8988T (cell line): ENCODE measurements around the gene SPRED3.
"Not testable (repeated sequence)": the region's sequence is repeated elsewhere in the genome, so short reads cannot be mapped to it uniquely, and the experiment has no call there.

Experiments used
- DNase-seq: peaks from one replicate; pipeline ENCODE4 v3.0.0; 2011

Gene SPRED3

DNA sequence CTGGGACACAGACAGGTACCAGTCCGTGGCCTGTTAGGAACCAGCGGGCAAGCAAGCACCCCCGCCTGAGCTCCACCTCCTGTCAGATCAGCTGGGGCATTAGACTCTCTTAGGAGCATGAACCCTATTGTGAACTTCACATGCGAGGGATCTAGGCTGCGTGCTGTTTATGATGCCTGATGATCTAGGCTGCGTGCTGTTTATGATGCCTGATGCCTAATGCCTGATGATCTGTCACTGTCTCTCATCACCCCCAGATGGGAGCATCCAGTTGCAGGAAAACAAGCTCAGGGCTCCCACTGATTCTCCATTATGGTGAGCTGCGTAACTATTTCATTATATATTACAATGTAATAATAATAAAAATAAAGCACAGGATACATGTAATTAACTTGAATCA lies 33.9 kb downstream of the SPRED3 start:
- no peak for DNase-seq

DNA sequence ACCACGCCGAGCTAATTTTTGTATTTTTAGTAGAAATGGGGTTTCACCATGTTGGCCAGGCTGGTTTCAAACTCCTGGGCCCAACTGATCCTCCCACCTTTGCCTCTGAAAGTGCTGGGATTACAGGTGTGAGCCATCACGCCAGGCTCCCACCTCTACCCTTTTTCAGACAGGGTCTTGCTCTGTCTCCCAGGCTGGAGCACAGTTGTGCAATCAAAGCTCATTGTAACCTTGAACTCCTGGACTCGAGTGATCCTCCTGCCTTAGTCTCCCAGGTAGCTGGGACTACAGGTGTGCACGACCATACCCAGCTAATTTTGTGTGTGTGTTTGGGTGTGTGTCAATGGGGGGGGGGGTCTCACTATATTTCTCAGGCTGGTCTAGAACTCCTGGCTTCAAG lies 35.8 kb downstream of the SPRED3 start:
- DNase-seq = no peak

DNA sequence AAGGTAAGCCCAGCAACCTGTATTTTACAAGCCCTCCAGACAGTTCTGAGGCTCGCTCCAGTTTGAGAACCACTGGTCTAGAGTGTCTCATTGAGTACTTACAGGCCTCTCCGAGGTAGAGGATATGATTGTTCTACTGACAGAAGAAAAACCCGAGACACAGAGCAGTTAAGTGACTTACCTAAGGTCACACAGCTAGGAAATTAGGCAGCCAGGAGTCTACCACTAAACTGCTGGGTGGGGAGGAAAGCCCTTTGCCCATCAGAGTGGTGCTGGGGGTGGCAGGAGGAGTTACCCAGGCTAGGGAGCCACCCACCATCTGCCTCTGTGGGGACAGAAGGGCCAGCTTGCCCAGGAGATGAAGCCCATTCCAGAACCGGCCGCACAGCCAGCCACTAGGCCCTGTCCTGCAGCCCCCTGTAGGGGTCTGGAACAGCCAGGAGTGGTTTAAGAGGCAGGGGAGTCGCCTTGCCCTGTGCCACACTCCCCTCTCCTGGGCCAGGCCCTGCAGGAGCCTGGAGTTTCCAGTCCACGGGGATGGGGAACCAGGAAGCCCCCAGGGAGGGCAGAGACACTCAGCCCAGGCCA lies 36.8 kb downstream of the SPRED3 start:
- no peak for DNase-seq

DNA sequence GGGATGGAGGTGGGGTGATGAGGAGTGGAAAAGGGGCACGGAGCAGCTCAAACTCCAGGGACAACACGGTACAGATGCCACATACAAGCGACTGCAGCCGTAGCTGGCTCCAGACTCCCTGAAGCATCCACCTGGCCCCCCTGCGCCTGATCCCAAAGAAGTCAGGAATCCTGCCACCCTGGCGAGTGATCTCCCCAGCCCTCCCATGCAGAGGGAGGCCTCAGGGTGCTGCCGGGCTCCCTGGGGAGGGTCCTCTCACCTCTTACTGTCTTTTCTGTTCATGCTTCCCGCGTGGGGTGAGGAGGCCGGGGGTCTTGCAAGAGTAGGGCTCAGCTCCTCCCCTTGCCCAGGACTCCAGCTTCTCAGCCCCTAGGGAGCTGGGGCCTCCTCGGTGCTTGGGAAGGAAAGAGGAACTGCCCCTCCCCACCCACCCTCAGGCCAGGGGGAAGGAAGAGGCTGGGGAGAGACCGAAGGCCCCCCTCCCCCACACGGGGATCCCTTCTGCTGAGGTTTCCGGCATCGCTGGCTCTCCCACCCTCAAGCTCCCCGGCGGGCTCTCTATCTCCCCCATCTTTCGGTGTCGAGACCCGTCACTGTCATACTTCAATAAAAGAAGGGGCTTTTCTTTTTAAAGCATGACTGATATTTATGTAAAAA lies 37.4 kb downstream of the SPRED3 start, which contains the start of gene RASGRP4:
RASGRP4 (minus strand) TSS at position 410 of the 657 bp plus-strand sequence; CDS start at position 282, 128 bp downstream.
- DNase-seq = no peak

DNA sequence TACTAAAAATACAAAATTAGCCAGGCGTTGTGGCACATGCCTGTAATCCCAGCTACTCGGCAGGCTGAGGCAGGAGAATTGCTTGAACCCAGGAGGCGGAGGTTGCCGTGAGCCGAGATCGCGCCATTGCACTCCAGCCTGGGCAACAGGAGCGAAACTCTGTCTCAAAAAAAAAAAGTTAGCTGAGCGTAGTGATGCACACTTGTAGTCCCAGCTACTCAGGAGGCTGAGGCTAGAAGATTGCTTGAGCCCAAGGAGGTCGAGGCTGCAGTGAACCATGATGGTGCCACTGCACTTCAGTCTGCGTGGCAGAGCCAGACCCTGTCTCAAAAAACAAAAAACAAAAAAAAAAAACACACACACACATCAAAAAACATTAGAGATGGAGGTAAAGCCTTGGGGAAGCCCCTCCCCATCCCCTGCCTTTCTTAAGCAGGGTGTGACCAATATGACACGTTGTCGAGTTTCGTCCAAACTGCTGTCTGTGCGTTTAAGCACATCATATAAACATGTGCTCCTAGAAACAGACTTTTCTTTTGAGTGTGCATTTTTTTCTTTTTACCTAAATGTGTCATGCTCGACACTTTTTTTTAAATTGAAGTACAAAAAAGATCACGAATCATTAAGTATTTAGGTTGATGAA lies 38.7 kb downstream of the SPRED3 start:
- DNase-seq = not testable (repeated sequence)

DNA sequence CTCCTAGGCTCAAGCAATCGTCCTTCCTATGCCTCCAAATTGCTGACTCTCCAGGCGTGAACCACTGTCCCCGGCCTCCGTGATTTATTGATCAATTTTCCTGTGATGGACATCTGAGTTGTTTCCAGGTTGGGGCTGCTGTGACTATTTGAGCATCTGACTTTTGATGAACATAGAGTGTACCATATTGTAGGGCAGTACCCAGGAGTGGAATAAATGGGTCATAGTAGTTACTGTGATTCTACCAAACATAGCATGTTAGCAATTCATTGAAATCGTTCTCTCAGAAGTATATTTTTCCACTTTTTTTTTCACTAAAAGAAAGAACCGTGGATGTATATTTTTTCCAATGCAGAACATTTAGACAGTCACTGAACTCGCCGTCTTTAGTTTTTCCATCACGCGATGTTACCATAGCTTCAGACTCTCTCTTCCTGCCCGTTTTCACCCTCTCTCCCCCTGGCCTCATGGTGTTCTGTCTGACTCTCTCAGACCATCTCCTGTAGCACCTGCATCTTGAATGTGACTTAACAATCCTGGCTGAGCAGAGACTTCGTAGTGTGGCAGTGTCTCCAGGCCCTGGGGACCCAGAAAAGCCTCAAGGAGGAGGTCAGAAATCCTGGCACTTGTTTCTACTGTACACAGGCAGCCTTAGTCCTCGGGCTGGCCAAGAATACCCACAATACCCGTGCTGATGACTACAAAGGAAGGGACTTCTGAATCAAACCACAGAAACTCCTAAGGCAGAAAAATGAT lies 40.7 kb downstream of the SPRED3 start:
- DNase-seq = no peak

DNA sequence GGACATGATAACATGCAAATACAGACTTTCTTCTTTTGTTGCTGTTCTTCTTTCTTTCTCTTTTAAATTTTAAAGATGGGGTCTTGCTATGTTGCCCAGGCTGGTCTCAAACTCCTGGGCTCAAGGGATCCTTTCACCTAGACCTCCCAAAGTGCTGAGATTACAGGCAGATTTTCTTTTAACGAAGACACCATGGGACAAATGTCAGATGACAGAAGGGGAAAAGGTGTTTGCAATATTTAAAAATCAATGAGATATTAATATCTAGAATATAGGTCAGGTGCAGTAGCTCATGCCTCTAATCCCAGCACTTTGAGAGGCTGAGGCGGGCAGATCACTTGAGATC lies 41.3 kb downstream of the SPRED3 start:
- DNase-seq = no peak

DNA sequence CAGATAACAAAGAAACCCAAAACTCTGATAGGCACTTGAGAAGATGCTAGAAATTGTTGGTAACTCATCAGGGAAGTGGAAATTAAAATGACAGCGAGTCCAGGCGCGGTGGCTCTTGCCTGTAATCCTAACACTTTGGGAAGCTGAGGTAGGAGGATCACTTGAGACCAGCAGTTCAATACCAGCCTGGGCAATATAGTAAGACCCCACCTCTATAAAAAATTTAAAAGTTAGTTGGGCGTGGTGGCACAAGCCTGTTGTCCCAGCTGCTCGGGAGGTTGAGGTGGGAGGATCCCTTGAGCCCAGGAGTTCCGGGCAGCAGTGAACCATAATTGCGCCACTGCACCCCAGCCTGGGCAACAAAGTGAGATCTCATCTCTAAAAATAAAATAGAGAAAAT lies 42.4 kb downstream of the SPRED3 start:
- no peak for DNase-seq

DNA sequence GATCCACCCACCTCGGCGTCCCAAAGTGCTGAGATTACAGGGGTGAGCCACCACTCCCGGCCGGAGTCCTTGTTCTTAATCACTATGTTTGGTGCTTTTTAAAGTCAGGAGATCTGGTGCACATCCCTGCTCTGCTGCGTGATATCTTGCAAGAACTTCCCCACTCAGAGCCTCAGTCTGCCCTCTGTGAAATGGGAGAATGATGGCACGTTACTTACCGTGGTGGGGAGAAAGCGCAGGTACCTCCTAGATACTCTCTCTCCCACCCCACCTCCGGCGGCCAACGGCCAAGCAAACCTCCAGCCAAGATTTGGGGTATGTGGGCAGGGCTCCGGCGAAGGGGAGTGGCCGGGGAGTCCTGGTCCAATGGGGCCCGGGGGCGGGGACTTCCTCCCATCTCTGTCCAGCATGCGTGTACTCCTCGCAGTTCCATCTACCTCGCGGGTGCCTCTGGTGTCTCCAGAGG lies 44.8 kb downstream of the SPRED3 start, which contains the start of gene RYR1:
RYR1 (plus strand) TSS at position 424 of the 466 bp plus-strand sequence. CDS start 139 bp downstream, outside the sequence.
- DNase-seq = no peak

DNA sequence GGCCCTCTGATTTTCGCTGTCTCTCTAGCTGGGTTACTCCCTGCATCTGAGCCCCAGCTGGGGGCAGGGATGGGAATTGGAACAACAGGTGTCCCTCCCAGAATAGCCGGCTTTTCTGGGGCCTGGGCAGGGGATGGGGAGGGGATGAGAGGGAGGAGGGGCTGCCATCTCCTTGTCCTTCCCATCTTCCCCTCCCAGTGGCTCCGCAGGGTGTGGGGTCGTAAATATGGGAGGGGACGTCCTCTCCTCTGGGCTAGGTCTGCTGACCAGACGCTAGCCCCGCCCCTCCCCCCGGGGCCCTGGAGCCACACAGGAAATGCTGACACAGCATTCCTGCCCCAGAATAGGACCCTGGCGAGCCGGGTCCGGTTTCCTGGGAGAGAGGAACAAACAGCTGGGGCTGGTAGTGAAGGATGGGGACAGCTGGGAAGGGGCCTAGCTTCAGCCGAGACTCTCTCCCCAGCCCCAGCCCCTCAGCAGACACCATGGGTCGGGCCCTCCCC lies 46.1 kb downstream of the SPRED3 start:
- DNase-seq = no peak

DNA sequence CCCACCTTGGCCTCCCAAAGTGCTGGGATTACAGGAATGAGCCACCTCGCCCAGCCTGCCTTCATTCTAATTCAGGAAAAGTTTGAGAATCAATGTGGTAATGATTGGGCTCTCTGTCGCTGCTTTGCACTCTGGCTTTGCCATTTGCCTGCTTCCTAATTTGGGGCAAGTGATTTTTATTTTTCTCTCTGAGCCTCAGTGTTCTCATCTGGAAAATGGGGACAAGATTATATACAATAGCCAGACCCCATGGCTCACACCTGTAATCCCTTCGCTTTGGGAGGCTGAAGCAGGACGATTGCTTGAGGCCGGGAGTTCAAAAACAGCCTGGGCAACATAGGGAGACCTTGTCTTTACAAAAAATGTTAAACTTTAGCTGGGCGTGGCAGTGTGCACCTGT lies 48.8 kb downstream of the SPRED3 start:
- no peak for DNase-seq

DNA sequence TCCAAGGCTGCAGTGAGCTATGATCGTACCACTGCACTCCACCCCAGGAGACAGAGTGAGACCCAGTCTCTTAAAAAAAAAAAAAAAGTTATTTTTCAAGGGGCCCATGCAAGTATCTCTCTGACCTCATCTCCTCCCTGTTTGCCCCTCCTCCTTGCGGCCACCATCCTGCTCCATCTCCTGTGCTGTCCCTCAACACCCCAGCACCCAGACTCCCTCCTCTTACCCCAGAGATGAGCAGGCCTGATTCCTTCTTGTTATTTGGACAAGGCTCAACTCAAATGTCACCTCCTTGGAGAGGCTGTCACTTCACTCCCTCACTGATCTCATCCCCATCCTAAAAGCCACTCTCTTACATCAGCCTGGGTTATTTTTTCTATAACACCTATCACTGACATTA lies 49.4 kb downstream of the SPRED3 start:
- no peak for DNase-seq

DNA sequence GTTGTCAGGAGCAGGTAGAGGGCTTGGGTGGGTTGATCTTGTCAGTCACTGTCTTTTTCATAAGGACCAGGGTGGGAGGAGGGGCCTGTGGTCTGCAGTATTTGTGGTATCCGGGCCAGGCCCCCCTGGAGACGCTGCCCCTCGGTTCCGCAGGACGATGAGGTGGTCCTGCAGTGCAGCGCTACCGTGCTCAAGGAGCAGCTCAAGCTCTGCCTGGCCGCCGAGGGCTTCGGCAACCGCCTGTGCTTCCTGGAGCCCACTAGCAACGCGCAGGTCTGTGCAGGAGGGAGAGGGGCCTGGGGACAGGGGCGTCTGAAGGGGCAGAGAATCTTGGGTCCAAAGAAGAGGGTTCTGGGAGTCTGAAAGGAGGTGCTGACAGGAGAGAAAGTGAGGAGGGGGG lies 52.1 kb downstream of the SPRED3 start:
- DNase-seq = no peak

DNA sequence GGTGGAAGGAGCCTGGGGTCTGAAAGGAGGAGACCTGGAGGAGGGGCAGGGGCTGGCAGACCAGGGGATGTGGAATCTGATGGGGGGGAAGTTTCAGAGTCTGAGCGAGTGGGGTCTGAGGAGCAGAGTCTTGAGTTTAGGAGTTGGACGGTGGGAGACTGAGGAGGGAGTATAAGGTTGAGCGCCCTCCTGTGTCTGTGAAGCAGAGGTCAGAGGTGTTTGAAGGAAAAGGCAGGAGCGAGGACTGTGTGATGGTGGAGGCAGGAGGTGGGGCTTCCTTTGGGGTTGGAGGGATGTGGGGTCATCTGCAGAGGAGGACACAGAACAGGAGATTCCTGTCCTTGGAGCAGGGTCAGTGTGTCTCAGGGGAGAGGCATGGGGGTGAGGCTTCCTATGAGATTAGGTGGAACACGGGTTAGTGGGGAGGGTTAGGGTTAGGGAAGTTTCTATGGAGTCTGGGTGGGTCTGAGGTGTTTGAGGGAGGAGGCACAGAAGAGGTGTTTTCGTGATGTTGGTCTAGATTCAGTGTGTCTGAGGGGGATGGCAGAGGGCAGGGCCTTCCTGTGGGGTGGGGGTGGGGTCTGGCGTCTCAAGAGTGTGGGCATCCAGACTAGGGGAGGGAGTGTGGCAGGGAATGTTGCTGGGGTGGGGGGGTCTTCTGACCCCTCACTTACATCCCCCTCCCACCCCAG lies 53.3 kb downstream of the SPRED3 start:
- peak; percentile 89 for DNase-seq

DNA sequence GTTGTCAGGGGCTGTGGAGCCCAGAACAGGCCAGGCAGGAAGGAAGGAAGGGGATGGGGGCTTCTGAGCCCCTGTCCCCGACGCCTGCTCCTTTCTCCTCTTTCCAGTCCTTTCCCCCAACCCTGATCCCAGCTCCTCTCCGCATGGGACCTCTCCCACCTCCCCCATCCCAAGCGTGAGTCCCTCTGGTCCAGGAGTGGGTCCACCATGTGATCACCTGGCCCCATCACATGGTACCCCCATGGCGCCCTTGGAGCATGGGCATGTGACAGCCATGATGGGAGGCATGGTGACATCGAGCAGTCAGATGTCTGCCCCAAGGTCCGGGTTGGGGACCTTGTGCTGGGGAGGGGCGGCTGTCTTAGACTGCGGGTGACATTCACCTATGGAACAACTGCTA lies 54.2 kb downstream of the SPRED3 start:
- no peak for DNase-seq

DNA sequence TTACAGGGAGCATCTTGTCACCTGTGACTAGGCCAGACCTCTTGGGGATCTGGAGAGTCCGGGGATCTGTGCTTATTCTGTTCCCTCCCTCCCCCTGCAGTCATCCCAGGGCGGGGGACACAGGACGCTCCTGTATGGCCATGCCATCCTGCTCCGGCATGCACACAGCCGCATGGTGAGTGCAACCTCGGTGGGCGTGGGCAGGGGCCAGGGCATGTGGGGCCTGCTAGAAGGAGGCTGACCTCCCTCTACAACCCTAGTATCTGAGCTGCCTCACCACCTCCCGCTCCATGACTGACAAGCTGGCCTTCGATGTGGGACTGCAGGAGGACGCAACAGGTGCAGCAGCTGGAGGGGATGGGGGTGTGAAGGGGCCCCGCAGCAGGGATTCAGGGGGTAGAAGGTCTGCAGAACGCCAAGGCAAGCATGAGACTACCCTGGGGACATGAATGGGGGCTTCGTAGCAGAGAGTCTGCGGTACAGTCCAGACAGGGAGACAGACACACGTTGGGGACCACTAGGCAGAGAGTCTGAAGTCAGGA lies 55.0 kb downstream of the SPRED3 start:
- DNase-seq = no peak

DNA sequence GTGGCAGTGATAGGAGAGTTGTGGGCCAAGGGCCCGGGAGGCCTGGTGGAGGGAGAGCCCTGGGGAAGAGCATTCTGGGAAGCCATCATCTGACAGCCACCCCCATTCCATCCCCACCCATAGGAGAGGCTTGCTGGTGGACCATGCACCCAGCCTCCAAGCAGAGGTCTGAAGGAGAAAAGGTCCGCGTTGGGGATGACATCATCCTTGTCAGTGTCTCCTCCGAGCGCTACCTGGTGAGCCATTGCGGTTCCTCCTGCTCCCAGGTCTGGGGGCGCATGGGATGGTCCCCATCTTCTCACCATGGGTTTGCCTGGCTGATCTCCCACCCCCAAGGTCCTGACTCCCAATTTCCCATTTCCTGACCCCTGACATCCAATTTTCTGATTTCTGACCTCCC lies 55.5 kb downstream of the SPRED3 start:
- DNase-seq = no peak

DNA sequence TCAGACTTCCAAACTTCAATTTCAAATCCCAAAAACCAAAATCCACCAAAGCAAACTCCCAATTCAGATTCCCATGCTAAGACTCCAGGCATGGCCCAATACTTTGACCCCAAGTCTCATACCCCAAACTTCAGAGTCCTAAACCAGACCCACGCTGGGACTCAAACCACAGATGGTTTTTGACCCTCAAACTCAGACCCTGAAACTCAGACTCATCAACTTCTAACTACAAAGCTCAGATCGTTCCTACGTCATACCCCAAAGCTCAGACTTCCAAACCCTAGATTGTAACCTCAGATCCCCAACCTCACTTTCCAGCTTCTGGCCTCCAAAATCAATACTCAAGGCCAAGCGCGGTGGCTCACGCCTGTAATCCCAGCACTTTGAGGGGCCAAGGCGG lies 56.9 kb downstream of the SPRED3 start:
- DNase-seq = no peak

DNA sequence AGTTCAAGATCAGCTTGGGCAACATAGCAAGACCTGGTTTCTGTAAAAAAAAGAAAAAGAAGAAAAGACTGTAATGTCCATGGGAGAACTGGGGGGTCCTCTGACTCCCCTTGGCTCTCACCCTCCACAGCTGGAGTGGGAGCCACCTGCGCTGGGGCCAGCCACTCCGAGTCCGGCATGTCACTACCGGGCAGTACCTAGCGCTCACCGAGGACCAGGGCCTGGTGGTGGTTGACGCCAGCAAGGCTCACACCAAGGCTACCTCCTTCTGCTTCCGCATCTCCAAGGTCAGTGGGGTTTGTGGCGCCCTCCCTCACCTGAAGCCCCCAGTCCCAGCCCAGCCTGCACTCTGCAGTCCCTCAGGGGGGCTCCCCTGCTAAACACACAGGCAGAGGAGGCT lies 59.7 kb downstream of the SPRED3 start:
- DNase-seq = no peak
